ENCODE data around the gene EFNA4.

EFNA4 gene

GRCh38 chr1:155063550-155064110 is at the start of gene EFNA4:
EFNA4 (plus strand) TSS chr1:155063740; CDS start chr1:155063824, 84 bp downstream.
- no peak for DNase-seq

- no peak for DNase-seq
Measured at GRCh38 chr1:155014709-155015508, 48.6 kb upstream of the EFNA4 start.

GRCh38 chr1:155015527-155016230 is 47.9 kb upstream of the EFNA4 start:
- no peak for DNase-seq

- DNase-seq, result no peak
Measured at GRCh38 chr1:155016231-155016831, 47.2 kb upstream of the EFNA4 start.

GRCh38 chr1:155017041-155017945 is 46.2 kb upstream of the EFNA4 start:
- peak; percentile 71 for DNase-seq

- no peak for DNase-seq
Measured at GRCh38 chr1:155017946-155018316, 45.6 kb upstream of the EFNA4 start.

GRCh38 chr1:155018617-155019348 is 44.8 kb upstream of the EFNA4 start:
- DNase-seq, result no peak

- no peak for DNase-seq
Measured at GRCh38 chr1:155019377-155020245, 43.9 kb upstream of the EFNA4 start.

- DNase-seq, result no peak
Measured at GRCh38 chr1:155022136-155022926, 41.2 kb upstream of the EFNA4 start.

GRCh38 chr1:155022927-155023236 is 40.7 kb upstream of the EFNA4 start:
- DNase-seq, result peak; percentile 74

- no peak for DNase-seq
Measured at GRCh38 chr1:155023627-155024026, 39.9 kb upstream of the EFNA4 start.

GRCh38 chr1:155024315-155024714 is 39.2 kb upstream of the EFNA4 start:
- DNase-seq, result no peak

GRCh38 chr1:155026154-155026553 is 37.4 kb upstream of the EFNA4 start:
- DNase-seq, result no peak

- DNase-seq, result no peak
Measured at GRCh38 chr1:155026588-155026987, 37.0 kb upstream of the EFNA4 start.

GRCh38 chr1:155029513-155030242 is 33.9 kb upstream of the EFNA4 start:
- DNase-seq, result no peak

- no peak for DNase-seq
Measured at GRCh38 chr1:155030243-155030795, 33.2 kb upstream of the EFNA4 start.

- no peak for DNase-seq
Measured at GRCh38 chr1:155030899-155031298, 32.6 kb upstream of the EFNA4 start.

- DNase-seq, result no peak
Measured at GRCh38 chr1:155032886-155033285, 30.7 kb upstream of the EFNA4 start.

- no peak for DNase-seq
Measured at GRCh38 chr1:155033524-155033923, 30.0 kb upstream of the EFNA4 start, which contains the start of the genes DCST1 and DCST2. DCST1 (plus strand) TSS chr1:155033824; CDS start chr1:155034037, 213 bp downstream. DCST2 (minus strand) TSS chr1:155033781; CDS start chr1:155033701, 80 bp downstream.
